Peyer's patch (tissue), 4 donors: ENCODE results near the gene SYPL1. TPM values are rescaled to one million over a fixed set of nuclear protein-coding genes. Genes with fewer than 3 reads are reported as not detected.
A peak's percentile ranks its signal among the peaks of the same experiment; 100 is the strongest.

ENCODE experiments used
- DNase-seq, 3 donors: peaks; one replicate each; pipeline ENCODE4 v3.0.0-alpha.2; 2017 to 2019
- H3K27ac ChIP-seq, 4 donors: fragments of 200-600 bp; sonication (generic); one replicate each; pipeline ENCODE4 v1.5.1; 2016 to 2019
- H3K27me3 ChIP-seq, 2 donors: fragments of 200-600 bp; sonication (generic); one replicate each; pipeline ENCODE4 v1.5.1; 2019
- H3K36me3 ChIP-seq, 3 donors: fragments of 200-600 bp; sonication (generic); one replicate each; pipeline ENCODE4 v1.5.1; 2016 to 2019
- H3K4me1 ChIP-seq, 4 donors: fragments of 200-600 bp; sonication (generic); one replicate each; pipeline ENCODE4 v1.5.1; 2016 to 2019
- H3K4me3 ChIP-seq, 4 donors: fragments of 200-600 bp; sonication (generic); 1 replicate in 3 of 4; 2 replicates in 1 of 4; pipeline ENCODE4 v1.5.1; 2016 to 2019; ENCODE audit warnings: mild to moderate bottlenecking in 1 of 4
- H3K9me3 ChIP-seq, 4 donors: fragments of 200-600 bp; sonication (generic); one replicate each; pipeline ENCODE4 v1.5.1; 2016 to 2019; ENCODE audit warnings: mild to moderate bottlenecking in 1 of 4
- POLR2A ChIP-seq, 2 donors: fragments of 450-650 bp; IDR thresholded peaks; one replicate each; pipeline ENCODE4 v1.5.1; 2017; ENCODE audit warnings: antibody characterized with exemption in 2 of 2, mild to moderate bottlenecking in 2 of 2, moderate library complexity in 2 of 2
- total RNA-seq, 4 donors: library from RNA; depleted of rRNA; stranded (reverse); fragments of >200 nt; gene quantifications; one replicate each; pipeline ENCODE4 v1.1.0, GENCODE V29; 2016
- TF ChIP-seq, protein P1 (sequence below), 6 experiments: fragments of 450-650 bp in 4 of 6; fragments of 200-600 bp in 2 of 6; sonication (generic) in 1 of 6; IDR thresholded peaks; one replicate each; pipeline ENCODE4 v1.5.1; 2017 to 2019; ENCODE audit warnings: antibody characterized with exemption in 6 of 6, mild to moderate bottlenecking in 3 of 6, moderate library complexity in 1 of 6

Gene SYPL1
- total RNA-seq, 4 donors from 2014 or later, result 45.2 to 77.6 (median 53.3) TPM

DNA sequence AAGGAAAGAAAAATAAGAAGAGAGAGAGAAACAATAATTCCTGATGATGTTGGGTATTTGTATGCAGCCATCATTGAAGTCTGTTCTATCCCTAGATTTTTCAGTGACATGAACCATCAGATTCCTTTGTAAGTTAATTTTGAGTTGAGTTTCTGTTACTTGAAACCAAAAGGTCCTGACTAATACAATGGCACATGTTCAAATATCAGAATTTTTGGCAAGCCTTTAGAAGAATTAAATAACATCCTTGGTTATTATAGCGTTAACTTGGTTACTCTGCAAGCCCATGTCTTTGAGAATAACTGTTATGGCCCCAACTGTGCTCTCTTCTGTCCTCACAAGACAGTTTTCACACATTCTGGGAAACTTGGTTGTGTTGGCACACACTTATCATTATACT, 66.5 kb downstream of the SYPL1 start:
- Histone ChIP-seq H3K4me3 (no peak overlapping the region), H3K9me3 (no peaks in the 10 kb centered on the region), H3K36me3 (no peaks in the 10 kb centered on the region), H3K4me1 (peaks cover 0 to 13% (median 5%) of the 10 kb centered on the region in 4 donors), H3K27me3 (no peaks in the 10 kb centered on the region), H3K27ac (no peak overlapping the region)
- TF ChIP-seq, protein P1, sequence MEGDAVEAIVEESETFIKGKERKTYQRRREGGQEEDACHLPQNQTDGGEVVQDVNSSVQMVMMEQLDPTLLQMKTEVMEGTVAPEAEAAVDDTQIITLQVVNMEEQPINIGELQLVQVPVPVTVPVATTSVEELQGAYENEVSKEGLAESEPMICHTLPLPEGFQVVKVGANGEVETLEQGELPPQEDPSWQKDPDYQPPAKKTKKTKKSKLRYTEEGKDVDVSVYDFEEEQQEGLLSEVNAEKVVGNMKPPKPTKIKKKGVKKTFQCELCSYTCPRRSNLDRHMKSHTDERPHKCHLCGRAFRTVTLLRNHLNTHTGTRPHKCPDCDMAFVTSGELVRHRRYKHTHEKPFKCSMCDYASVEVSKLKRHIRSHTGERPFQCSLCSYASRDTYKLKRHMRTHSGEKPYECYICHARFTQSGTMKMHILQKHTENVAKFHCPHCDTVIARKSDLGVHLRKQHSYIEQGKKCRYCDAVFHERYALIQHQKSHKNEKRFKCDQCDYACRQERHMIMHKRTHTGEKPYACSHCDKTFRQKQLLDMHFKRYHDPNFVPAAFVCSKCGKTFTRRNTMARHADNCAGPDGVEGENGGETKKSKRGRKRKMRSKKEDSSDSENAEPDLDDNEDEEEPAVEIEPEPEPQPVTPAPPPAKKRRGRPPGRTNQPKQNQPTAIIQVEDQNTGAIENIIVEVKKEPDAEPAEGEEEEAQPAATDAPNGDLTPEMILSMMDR (IDR thresholded peaks at IDR 0.05), result no peak
- TF ChIP-seq POLR2A (IDR thresholded peaks at IDR 0.05), result no peak
- DNase-seq, result no peak

- TF ChIP-seq POLR2A (IDR thresholded peaks at IDR 0.05), result no peak
- TF ChIP-seq, protein P1 (IDR thresholded peaks at IDR 0.05), result no peak
- H3K27me3 ChIP-seq, result no peaks in the 10 kb centered on the region
- H3K27ac ChIP-seq, result no peak overlapping the region
- peaks cover 0 to 13% (median 5%) of the 10 kb centered on the region in 4 donors for H3K4me1 ChIP-seq
- H3K4me3 ChIP-seq, result no peak overlapping the region
- H3K9me3 ChIP-seq, result no peaks in the 10 kb centered on the region
- no peaks in the 10 kb centered on the region for H3K36me3 ChIP-seq
- no peak for DNase-seq
These were observed 67.0 kb downstream of the SYPL1 start for GRCh38 chr7:106045139-106045538.

GRCh38 chr7:106042196-106042611, 69.9 kb downstream of the SYPL1 start:
- Histone ChIP-seq H3K27me3 (no peaks in the 10 kb centered on the region), H3K27ac (no peak overlapping the region), H3K9me3 (no peaks in the 10 kb centered on the region), H3K36me3 (no peaks in the 10 kb centered on the region), H3K4me1 (peaks cover 0 to 13% (median 5%) of the 10 kb centered on the region in 4 donors), H3K4me3 (no peak overlapping the region)
- DNase-seq, result no peak
- TF ChIP-seq, protein P1 (IDR thresholded peaks at IDR 0.05), result no peak
- no peak for TF ChIP-seq POLR2A (IDR thresholded peaks at IDR 0.05)

DNA sequence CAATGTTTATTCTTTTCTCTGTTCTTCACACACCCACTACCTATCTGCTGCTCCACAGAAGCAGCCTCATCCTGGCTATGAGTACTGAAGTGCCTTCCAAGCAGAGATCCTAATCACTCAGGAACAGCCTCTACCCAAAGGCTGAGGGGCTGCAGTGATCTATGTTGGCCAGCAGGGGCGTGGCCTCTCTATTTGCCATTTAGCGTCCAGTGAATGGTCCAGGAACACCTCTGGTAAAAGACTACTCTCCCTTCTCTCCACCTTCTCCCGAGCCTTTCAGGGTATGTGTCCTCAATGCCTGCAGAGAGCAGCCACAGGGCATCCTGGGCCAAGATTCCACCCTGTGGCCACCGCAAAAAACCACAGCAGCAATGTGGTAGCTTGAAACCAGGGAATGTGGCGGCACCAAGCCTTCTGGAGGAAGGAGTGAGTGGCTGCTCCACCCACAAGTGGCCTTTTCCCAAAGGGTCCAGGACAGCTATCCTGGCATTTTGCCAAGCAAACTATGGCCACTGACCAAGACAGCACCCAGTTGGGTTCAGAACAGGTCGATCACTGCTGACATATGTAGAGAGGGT, 70.9 kb downstream of the SYPL1 start:
- H3K36me3 ChIP-seq, result no peaks in the 10 kb centered on the region
- no peaks in the 10 kb centered on the region for H3K27me3 ChIP-seq
- no peak overlapping the region for H3K4me3 ChIP-seq
- H3K9me3 ChIP-seq, result no peaks in the 10 kb centered on the region
- peak in 1 of 3 donors; percentile 64 for DNase-seq
- H3K4me1 ChIP-seq, result peaks cover 0 to 13% (median 5%) of the 10 kb centered on the region in 4 donors
- no peak overlapping the region for H3K27ac ChIP-seq
- TF ChIP-seq POLR2A (IDR thresholded peaks at IDR 0.05), result no peak
- TF ChIP-seq, protein P1 (IDR thresholded peaks at IDR 0.05), result peak; percentile 28 to 70 (median 56)

Other genes with a start within 250 kb of the SYPL1 start
- gene ATXN7L1, start 235.7 kb downstream of the SYPL1 start, total RNA-seq, result 10 to 100 TPM; 30.8 to 45.8 (median 39.3) TPM
- 10 to 100 TPM; 20.6 to 82.5 (median 49.7) TPM for gene CDHR3, start 149.0 kb downstream of the SYPL1 start, total RNA-seq
- 10 to 100 TPM; 91.8 to 99.5 (median 97.5) TPM for gene NAMPT, start 172.7 kb upstream of the SYPL1 start, total RNA-seq